Measurements from ENCODE around the gene NDUFV3.
A peak's percentile ranks its signal among the peaks of the same experiment; 100 is the strongest.
"Not testable (repeated sequence)": the region's sequence is repeated elsewhere in the genome, so short reads cannot be mapped to it uniquely, and the experiment has no call there.

NDUFV3 gene

DNA sequence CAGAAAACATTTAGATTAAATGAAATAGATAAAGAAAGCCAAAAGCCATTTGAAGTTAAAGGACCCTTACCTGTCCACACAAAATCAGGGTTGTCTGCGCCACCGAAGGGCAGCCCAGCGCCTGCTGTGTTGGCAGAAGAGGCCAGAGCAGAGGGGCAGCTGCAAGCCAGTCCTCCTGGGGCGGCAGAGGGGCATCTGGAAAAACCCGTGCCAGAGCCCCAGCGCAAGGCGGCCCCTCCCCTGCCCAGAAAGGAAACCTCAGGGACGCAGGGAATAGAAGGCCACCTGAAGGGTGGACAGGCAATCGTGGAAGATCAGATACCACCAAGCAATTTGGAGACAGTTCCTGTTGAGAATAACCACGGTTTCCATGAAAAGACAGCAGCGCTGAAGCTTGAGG lies 10.7 kb downstream of the NDUFV3 start:
- DNase-seq = no peak

DNA sequence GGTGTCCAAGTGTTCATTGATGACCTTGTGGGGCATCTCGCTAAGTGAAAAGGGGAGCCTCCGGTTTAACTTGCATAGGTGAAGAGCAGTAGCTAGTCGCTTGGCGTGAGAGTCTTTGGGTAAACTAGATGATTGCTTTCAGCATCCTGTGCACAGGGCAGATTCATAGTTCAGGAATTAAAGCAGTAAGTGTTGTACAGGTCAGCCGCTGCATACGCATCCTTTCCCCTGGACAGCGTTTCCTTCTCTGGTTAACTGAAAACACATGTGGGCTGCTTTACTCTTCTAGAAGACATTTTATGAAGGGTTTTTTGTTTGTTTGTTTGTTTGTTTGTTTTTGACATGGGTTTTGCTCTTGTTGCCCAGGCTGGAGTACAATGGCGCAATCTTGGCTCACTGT lies 12.1 kb downstream of the NDUFV3 start:
- no peak for DNase-seq

DNA sequence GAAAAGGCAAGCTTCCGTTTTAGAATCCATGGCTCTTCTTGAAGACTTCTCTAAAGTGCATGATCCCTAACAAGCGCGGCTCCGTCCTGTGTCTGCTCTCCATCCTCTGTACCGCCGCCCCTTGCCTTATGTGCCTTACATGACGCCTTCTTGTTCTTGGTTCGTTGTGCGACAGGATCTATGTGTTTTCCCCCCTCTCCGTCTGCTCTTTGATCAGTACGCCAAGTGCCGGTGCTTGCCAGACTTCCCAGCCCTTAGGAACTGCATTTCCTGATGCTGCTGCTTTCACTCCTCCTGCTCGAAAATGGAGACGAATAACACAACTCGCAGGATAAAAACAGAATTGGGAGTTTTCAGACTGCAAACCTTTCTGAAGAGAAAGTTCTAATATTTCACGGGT lies 13.1 kb downstream of the NDUFV3 start:
- DNase-seq = no peak

- DNase-seq = not testable (repeated sequence)
Observed at GRCh38 chr21:42908484-42908883, 15.4 kb downstream of the NDUFV3 start.

- DNase-seq = not testable (repeated sequence)
Observed at GRCh38 chr21:42911920-42912319, 18.8 kb downstream of the NDUFV3 start.

DNA sequence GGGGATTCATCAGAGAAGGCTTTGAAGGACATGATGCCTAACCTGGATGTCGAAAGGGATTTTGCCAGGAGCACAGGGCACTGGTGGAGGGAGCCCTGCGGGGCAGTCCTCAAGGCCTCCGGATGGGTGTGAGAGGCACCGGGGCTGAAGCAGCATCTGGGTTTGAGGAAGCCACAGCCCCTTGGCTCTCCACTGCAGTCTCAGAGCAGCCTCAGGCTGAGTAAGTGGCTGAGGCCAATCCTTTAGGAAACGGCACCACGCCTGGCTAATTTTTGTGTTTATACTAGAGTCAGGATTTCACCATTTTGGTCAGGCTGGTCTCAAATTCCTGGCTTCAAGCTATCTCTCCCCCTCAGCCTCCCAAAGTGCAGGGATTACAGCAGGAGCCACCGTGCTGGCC lies 20.4 kb downstream of the NDUFV3 start:
- DNase-seq = no peak

- DNase-seq = no peak
Observed at GRCh38 chr21:42918291-42918690, 25.2 kb downstream of the NDUFV3 start.

DNA sequence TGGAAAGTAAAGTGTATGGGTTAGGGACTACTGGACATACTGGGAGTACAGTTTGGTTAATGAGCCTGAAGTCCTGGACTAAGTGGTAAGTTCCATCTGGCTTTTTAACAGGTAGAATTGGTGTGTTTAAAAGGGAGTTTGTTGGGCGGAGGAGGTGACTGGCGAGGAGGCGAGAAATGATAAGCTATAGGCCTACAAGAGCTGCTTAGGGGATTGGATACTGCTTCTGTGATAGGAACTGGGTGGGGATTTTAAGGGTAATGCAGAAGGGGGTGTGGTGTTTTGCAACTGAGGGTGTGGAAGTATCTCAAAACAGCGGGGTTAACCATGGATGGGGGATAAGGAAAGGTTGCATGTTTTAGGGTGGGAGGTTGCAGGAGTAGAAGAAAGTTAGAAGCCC lies 28.8 kb downstream of the NDUFV3 start:
- DNase-seq = no peak

GRCh38 chr21:42922918-42923317 lies 29.8 kb downstream of the NDUFV3 start:
- no peak for DNase-seq

GRCh38 chr21:42923553-42924432 lies 30.7 kb downstream of the NDUFV3 start:
- peak; percentile 96 for DNase-seq

DNA sequence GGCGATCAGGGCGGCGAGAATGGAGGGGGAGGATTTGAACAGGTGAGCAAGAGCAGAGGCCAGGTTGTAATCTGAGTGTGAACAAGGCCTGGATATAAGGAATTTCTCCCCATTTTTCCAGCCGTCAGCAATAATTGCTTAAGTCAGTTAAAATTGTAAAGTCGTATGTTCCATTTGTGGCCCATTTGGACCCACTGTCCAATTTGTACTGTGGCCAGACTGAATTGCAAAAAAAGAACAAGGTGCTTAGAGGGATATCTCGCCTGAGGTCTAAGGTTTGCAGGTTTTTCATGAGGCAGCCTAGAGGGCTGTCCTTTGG lies 31.3 kb downstream of the NDUFV3 start:
- no peak for DNase-seq

- DNase-seq = no peak
Observed at GRCh38 chr21:42925114-42925926, 32.2 kb downstream of the NDUFV3 start, which contains the start of gene ERVH48-1. Gene ERVH48-1 (minus strand): TSS chr21:42925630. CDS start chr21:42919006, 6,624 bp downstream.

GRCh38 chr21:42927474-42928200 lies 34.5 kb downstream of the NDUFV3 start:
- not testable (repeated sequence) for DNase-seq

DNA sequence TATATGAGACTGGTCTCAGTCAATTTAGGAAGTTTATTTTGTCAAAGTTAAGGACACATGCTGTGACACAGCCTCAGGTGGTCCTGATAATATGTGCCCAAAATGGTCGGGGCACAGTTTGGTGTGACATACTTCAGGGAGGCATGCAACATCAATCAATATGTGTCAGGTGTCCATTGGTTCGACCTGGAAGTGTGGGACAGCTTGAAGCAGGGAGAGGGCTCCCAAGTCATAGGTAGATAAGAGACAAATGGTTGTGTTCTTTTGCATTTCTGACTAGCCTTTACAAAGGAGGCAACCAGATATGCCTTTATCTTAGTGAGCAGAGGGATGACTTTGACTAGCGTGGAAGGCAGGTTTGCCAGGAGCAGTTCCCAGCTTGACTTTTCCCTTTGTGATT lies 36.9 kb downstream of the NDUFV3 start:
- no peak for DNase-seq

GRCh38 chr21:42931560-42932235 lies 38.6 kb downstream of the NDUFV3 start:
- DNase-seq = no peak

GRCh38 chr21:42932378-42933136 lies 39.4 kb downstream of the NDUFV3 start:
- DNase-seq = not testable (repeated sequence)

GRCh38 chr21:42933137-42933970 lies 40.2 kb downstream of the NDUFV3 start:
- DNase-seq = not testable (repeated sequence)

- not testable (repeated sequence) for DNase-seq
Observed at GRCh38 chr21:42933973-42934372, 40.9 kb downstream of the NDUFV3 start.

DNA sequence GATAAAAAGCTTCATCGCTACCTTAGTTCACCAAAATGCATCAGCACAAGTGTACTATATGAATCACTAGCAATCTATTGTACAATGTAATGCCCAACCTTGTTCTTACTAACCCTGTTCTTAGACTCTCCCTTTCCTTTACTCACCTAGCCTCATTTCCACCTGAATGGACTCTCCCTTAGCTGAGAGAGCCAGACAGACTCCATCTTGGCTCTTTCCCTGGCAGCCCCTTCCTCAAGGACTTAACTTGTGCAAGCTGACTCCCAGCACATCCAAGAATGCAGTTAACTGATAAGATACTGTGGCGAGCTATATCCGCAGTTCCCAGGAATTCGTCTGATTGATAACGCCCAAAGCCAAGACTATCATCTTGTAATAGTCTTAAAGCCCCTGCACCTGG lies 43.3 kb downstream of the NDUFV3 start:
- DNase-seq = not testable (repeated sequence)

DNA sequence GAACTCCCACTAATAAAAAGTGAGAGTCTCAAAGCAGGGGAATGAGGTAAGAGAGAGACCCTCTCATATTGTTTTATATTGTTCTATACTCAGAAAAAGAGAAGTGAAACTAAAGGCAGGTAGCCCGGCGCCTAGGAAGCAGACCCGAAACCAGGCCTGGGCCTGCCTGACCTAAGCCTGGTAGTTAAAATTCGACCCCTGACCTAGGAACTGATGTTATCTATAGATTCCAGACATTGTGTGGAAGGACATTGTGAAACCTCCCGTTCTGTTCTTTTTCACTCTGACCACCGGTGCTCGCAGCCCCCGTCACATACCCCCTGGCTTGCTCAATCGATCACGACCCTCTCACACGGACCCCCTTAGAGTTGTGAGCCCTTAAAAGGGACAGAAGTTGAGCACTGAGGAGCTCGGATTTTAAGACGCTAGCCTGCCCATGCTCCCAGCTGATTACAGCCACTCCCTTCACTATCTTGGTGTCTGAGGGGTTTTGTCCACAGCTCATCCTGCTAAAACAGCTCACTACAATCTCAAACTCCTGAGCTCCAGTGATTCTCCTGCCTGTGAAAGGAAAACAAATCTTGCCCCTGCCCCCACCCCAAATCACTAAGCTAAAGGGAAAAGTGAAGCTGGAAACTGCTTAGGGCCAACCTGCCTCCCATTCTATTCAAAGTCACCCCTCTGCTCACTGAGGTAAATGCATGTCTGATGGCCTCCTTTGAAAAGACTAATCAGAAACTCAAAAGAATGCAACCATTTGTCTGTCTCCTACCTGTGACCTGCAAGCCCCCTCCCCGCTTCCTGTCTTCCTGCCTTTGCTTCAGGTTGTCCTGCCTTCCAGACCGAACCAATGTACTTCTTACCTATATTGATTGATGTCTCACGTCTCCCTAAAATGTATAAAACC lies 44.2 kb downstream of the NDUFV3 start:
- DNase-seq = not testable (repeated sequence)

All from NCI-H1694 (cell line).